Measurements from ENCODE around the gene C2orf42.
"Not testable (repeated sequence)": the region's sequence is repeated elsewhere in the genome, so short reads cannot be mapped to it uniquely, and the experiment has no call there.

The C2orf42 gene

GRCh38 chr2:70133127-70133452 is 57.7 kb downstream of the C2orf42 start:
- H2BK15ac ChIP-seq (replicated peaks; ENCODE audit: low read depth), result no peak overlapping the region
- H3K4me2 ChIP-seq (ENCODE audit: low read length), result no peak overlapping the region
- no peaks in the 10 kb centered on the region for H3K4me1 ChIP-seq (ENCODE audit: control insufficient read depth, low read depth, low read length)
- no peak overlapping the region for H3K18ac ChIP-seq (ENCODE audit: low read length)
- H3K4me3 ChIP-seq (ENCODE audit: low read length), result no peak overlapping the region
- H3K79me1 ChIP-seq (ENCODE audit: low read length), result no peaks in the 10 kb centered on the region
- H3K23ac ChIP-seq (ENCODE audit: low read length), result no peak overlapping the region
- H3K36me3 ChIP-seq (ENCODE audit: control insufficient read depth, insufficient read depth, low read length), result no peaks in the 10 kb centered on the region
- no peak overlapping the region for H4K5ac ChIP-seq (ENCODE audit: low read length)
- H2BK120ac ChIP-seq (ENCODE audit: low read depth, low read length), result no peak overlapping the region
- H3K27ac ChIP-seq (ENCODE audit: low read depth, low read length), result peak overlapping the region; percentile 10
- H3K79me2 ChIP-seq (ENCODE audit: control insufficient read depth, insufficient read depth, low read length), result no peaks in the 10 kb centered on the region
- H2BK5ac ChIP-seq (ENCODE audit: low read length), result no peak overlapping the region
- DNase-seq, result no peak
- H3K56ac ChIP-seq (ENCODE audit: low read length), result no peak overlapping the region
- no peak overlapping the region for H3K4ac ChIP-seq (ENCODE audit: low read depth, low read length)
- WGBS (ENCODE audit: extremely low coverage, insufficient coverage, low lambda C conversion rate), result no CpG with 5 or more reads among the region's 1 CpG
- H3K9ac ChIP-seq (ENCODE audit: low read length), result no peak overlapping the region
- no peak overlapping the region for H4K8ac ChIP-seq (ENCODE audit: low read depth, low read length)
- no peaks in the 10 kb centered on the region for H3K27me3 ChIP-seq (ENCODE audit: insufficient read depth, low read length, poor library complexity)
- no peak overlapping the region for H2AK5ac ChIP-seq (ENCODE audit: low read length)

GRCh38 chr2:70132244-70133126 is 58.3 kb downstream of the C2orf42 start:
- peak overlapping the region; percentile 91 for H3K4ac ChIP-seq (ENCODE audit: low read depth, low read length)
- H4K5ac ChIP-seq (ENCODE audit: low read length), result no peak overlapping the region
- peak overlapping the region; percentile 61 for H3K27ac ChIP-seq (ENCODE audit: low read depth, low read length)
- H3K79me1 ChIP-seq (ENCODE audit: low read length), result no peaks in the 10 kb centered on the region
- H2BK120ac ChIP-seq (ENCODE audit: low read depth, low read length), result peak overlapping the region; percentile 13
- no peaks in the 10 kb centered on the region for H3K4me1 ChIP-seq (ENCODE audit: control insufficient read depth, low read depth, low read length)
- WGBS (ENCODE audit: extremely low coverage, insufficient coverage, low lambda C conversion rate), result no CpG with 5 or more reads among the region's 8 CpGs
- no peak overlapping the region for H2AK5ac ChIP-seq (ENCODE audit: low read length)
- H3K23ac ChIP-seq (ENCODE audit: low read length), result no peak overlapping the region
- DNase-seq, result peak; percentile 37
- no peak overlapping the region for H3K4me2 ChIP-seq (ENCODE audit: low read length)
- H3K4me3 ChIP-seq (ENCODE audit: low read length), result no peak overlapping the region
- no peaks in the 10 kb centered on the region for H3K27me3 ChIP-seq (ENCODE audit: insufficient read depth, low read length, poor library complexity)
- H3K79me2 ChIP-seq (ENCODE audit: control insufficient read depth, insufficient read depth, low read length), result no peaks in the 10 kb centered on the region
- H2BK5ac ChIP-seq (ENCODE audit: low read length), result no peak overlapping the region
- peak overlapping the region; percentile 37 for H3K9ac ChIP-seq (ENCODE audit: low read length)
- H3K18ac ChIP-seq (ENCODE audit: low read length), result peak overlapping the region; percentile 54
- peak overlapping the region; percentile 78 for H3K56ac ChIP-seq (ENCODE audit: low read length)
- no peaks in the 10 kb centered on the region for H3K36me3 ChIP-seq (ENCODE audit: control insufficient read depth, insufficient read depth, low read length)
- H4K8ac ChIP-seq (ENCODE audit: low read depth, low read length), result no peak overlapping the region
- no peak overlapping the region for H2BK15ac ChIP-seq (replicated peaks; ENCODE audit: low read depth)

GRCh38 chr2:70131344-70132143 is 59.3 kb downstream of the C2orf42 start:
- H3K36me3 ChIP-seq (ENCODE audit: control insufficient read depth, insufficient read depth, low read length); H2AK5ac ChIP-seq (ENCODE audit: low read length); H3K4ac ChIP-seq (ENCODE audit: low read depth, low read length); H3K27ac ChIP-seq (ENCODE audit: low read depth, low read length); H3K56ac ChIP-seq (ENCODE audit: low read length); H3K4me3 ChIP-seq (ENCODE audit: low read length); H2BK120ac ChIP-seq (ENCODE audit: low read depth, low read length); H3K18ac ChIP-seq (ENCODE audit: low read length); DNase-seq; H3K4me2 ChIP-seq (ENCODE audit: low read length); H2BK5ac ChIP-seq (ENCODE audit: low read length); H3K79me1 ChIP-seq (ENCODE audit: low read length); H3K79me2 ChIP-seq (ENCODE audit: control insufficient read depth, insufficient read depth, low read length); H4K5ac ChIP-seq (ENCODE audit: low read length); H3K9ac ChIP-seq (ENCODE audit: low read length); H4K8ac ChIP-seq (ENCODE audit: low read depth, low read length); H3K4me1 ChIP-seq (ENCODE audit: control insufficient read depth, low read depth, low read length); H3K27me3 ChIP-seq (ENCODE audit: insufficient read depth, low read length, poor library complexity); H3K23ac ChIP-seq (ENCODE audit: low read length); H2BK15ac ChIP-seq (replicated peaks; ENCODE audit: low read depth): not testable (repeated sequence)
- WGBS (ENCODE audit: extremely low coverage, insufficient coverage, low lambda C conversion rate), result no CpG with 5 or more reads among the region's 17 CpGs

GRCh38 chr2:70128005-70128404 is 62.8 kb downstream of the C2orf42 start:
- Histone ChIP-seq H3K36me3 (ENCODE audit: control insufficient read depth, insufficient read depth, low read length) (no peaks in the 10 kb centered on the region), H3K79me1 (ENCODE audit: low read length) (no peaks in the 10 kb centered on the region), H4K5ac (ENCODE audit: low read length) (no peak overlapping the region), H3K18ac (ENCODE audit: low read length) (no peak overlapping the region), H3K4me1 (ENCODE audit: control insufficient read depth, low read depth, low read length) (peaks cover 1% of the 10 kb centered on the region), H3K56ac (ENCODE audit: low read length) (no peak overlapping the region), H3K79me2 (ENCODE audit: control insufficient read depth, insufficient read depth, low read length) (no peaks in the 10 kb centered on the region), H3K9ac (ENCODE audit: low read length) (no peak overlapping the region), H4K8ac (ENCODE audit: low read depth, low read length) (no peak overlapping the region), H3K23ac (ENCODE audit: low read length) (no peak overlapping the region), H2BK5ac (ENCODE audit: low read length) (no peak overlapping the region), H3K4ac (ENCODE audit: low read depth, low read length) (no peak overlapping the region), H3K4me3 (ENCODE audit: low read length) (no peak overlapping the region), H2BK15ac (replicated peaks; ENCODE audit: low read depth) (no peak overlapping the region), H2BK120ac (ENCODE audit: low read depth, low read length) (no peak overlapping the region), H3K4me2 (ENCODE audit: low read length) (no peak overlapping the region), H3K27ac (ENCODE audit: low read depth, low read length) (no peak overlapping the region), H2AK5ac (ENCODE audit: low read length) (no peak overlapping the region), H3K27me3 (ENCODE audit: insufficient read depth, low read length, poor library complexity) (no peaks in the 10 kb centered on the region)
- no CpG with 5 or more reads among the region's 1 CpG for WGBS (ENCODE audit: extremely low coverage, insufficient coverage, low lambda C conversion rate)
- DNase-seq, result no peak

GRCh38 chr2:70126413-70126812 is 64.4 kb downstream of the C2orf42 start:
- Histone ChIP-seq H3K23ac (ENCODE audit: low read length) (no peak overlapping the region), H3K27me3 (ENCODE audit: insufficient read depth, low read length, poor library complexity) (no peaks in the 10 kb centered on the region), H3K36me3 (ENCODE audit: control insufficient read depth, insufficient read depth, low read length) (no peaks in the 10 kb centered on the region), H3K9ac (ENCODE audit: low read length) (no peak overlapping the region), H2BK120ac (ENCODE audit: low read depth, low read length) (no peak overlapping the region), H3K4me3 (ENCODE audit: low read length) (no peak overlapping the region), H3K4me1 (ENCODE audit: control insufficient read depth, low read depth, low read length) (peaks cover 2% of the 10 kb centered on the region), H3K79me2 (ENCODE audit: control insufficient read depth, insufficient read depth, low read length) (no peaks in the 10 kb centered on the region), H3K79me1 (ENCODE audit: low read length) (no peaks in the 10 kb centered on the region), H3K27ac (ENCODE audit: low read depth, low read length) (no peak overlapping the region), H3K56ac (ENCODE audit: low read length) (no peak overlapping the region), H2AK5ac (ENCODE audit: low read length) (no peak overlapping the region), H2BK15ac (replicated peaks; ENCODE audit: low read depth) (no peak overlapping the region), H3K4ac (ENCODE audit: low read depth, low read length) (no peak overlapping the region), H4K8ac (ENCODE audit: low read depth, low read length) (no peak overlapping the region), H4K5ac (ENCODE audit: low read length) (no peak overlapping the region), H2BK5ac (ENCODE audit: low read length) (no peak overlapping the region), H3K4me2 (ENCODE audit: low read length) (no peak overlapping the region), H3K18ac (ENCODE audit: low read length) (no peak overlapping the region)
- no CpG with 5 or more reads among the region's 2 CpGs for WGBS (ENCODE audit: extremely low coverage, insufficient coverage, low lambda C conversion rate)
- DNase-seq, result no peak
